Liver (tissue), 10 donors: Measurements from ENCODE around the gene LPGAT1. TPM values are rescaled to one million over a fixed set of nuclear protein-coding genes. Genes with fewer than 3 reads are reported as not detected.
"Not testable (repeated sequence)": the region's sequence is repeated elsewhere in the genome, so short reads cannot be mapped to it uniquely, and the experiment has no call there.

Experiments
- DNase-seq: peaks from one replicate; pipeline ENCODE4 v3.0.0-alpha.2; 2017; ENCODE audit warnings: low spot score
- H3K27ac ChIP-seq, 2 donors: one replicate each; pipeline ENCODE4 v1.7.0; 2013; ENCODE audit warnings: inconsistent platforms in 2 of 2, low read length in 2 of 2, control low read depth in 1 of 2, low read depth in 1 of 2, mild to moderate bottlenecking in 1 of 2
- H3K27me3 ChIP-seq, 4 donors: one replicate each; pipeline versions ENCODE4 v1.6.1 to v1.7.0; 2013; ENCODE audit warnings: low read length in 3 of 4, inconsistent platforms in 1 of 4, mild to moderate bottlenecking in 1 of 4, moderate library complexity in 1 of 4; ENCODE audit not compliant: control insufficient read depth in 4 of 4, insufficient read depth in 4 of 4
- H3K36me3 ChIP-seq, 4 donors: one replicate each; pipeline versions ENCODE4 v1.6.1 to v1.7.0; 2013; ENCODE audit warnings: low read length in 3 of 4, mild to moderate bottlenecking in 3 of 4, low read depth in 1 of 4, moderate library complexity in 1 of 4; ENCODE audit not compliant: control insufficient read depth in 4 of 4, insufficient read depth in 3 of 4
- H3K4me1 ChIP-seq, 4 donors: one replicate each; pipeline versions ENCODE4 v1.6.1 to v1.7.0; 2013; ENCODE audit warnings: low read length in 3 of 4, mild to moderate bottlenecking in 3 of 4, moderate library complexity in 1 of 4; ENCODE audit not compliant: control insufficient read depth in 4 of 4, insufficient read depth in 4 of 4
- H3K4me3 ChIP-seq, 3 donors: one replicate each; pipeline versions ENCODE4 v1.6.1 to v1.7.0; 2013; ENCODE audit warnings: low read length in 3 of 3, control low read depth in 1 of 3, low read depth in 1 of 3, mild to moderate bottlenecking in 1 of 3
- H3K9ac ChIP-seq, 2 donors: one replicate each; pipeline ENCODE4 v1.7.0; 2013; ENCODE audit warnings: low read length in 2 of 2, mild to moderate bottlenecking in 2 of 2, moderate library complexity in 2 of 2, control low read depth in 1 of 2, low read depth in 1 of 2
- H3K9me3 ChIP-seq, 4 donors: one replicate each; pipeline versions ENCODE4 v1.6.1 to v1.7.0; 2013; ENCODE audit warnings: low read length in 3 of 4; ENCODE audit not compliant: control insufficient read depth in 4 of 4
- CTCF ChIP-seq: fragments of 150-350 bp; IDR thresholded peaks from 2 replicates; pipeline ENCODE4 v1.5.1; 2017; ENCODE audit warnings: improper control_type of control experiment, low read depth, low read length; ENCODE audit not compliant: missing input control
- EGR1 ChIP-seq, 2 donors: IDR thresholded peaks; 2 replicates each; pipeline ENCODE4 v1.6.1; 2016 to 2018; ENCODE audit warnings: antibody characterized with exemption in 2 of 2, low read depth in 2 of 2
- HNF4G ChIP-seq: IDR thresholded peaks from 2 replicates; pipeline ENCODE4 v1.6.1; 2016; ENCODE audit warnings: antibody characterized with exemption
- MAX ChIP-seq: IDR thresholded peaks from 2 replicates; pipeline ENCODE4 v1.6.1; 2016; ENCODE audit warnings: antibody characterized with exemption
- RAD21 ChIP-seq, 2 donors: IDR thresholded peaks; 2 replicates each; pipeline ENCODE4 v1.6.1; 2016; ENCODE audit warnings: antibody characterized with exemption in 2 of 2, mild to moderate bottlenecking in 2 of 2
- REST ChIP-seq: IDR thresholded peaks from 2 replicates; pipeline ENCODE4 v1.6.1; 2016; ENCODE audit warnings: antibody characterized with exemption, mild to moderate bottlenecking
- RXRA ChIP-seq, 2 donors: IDR thresholded peaks; 2 replicates each; pipeline ENCODE4 v1.6.1; 2017 to 2018; ENCODE audit warnings: antibody characterized with exemption in 2 of 2, mild to moderate bottlenecking in 1 of 2
- SP1 ChIP-seq: IDR thresholded peaks from 2 replicates; pipeline ENCODE4 v1.6.1; 2018; ENCODE audit warnings: antibody characterized with exemption, mild to moderate bottlenecking
- WGBS: extraction: QIAGEN DNeasy Blood & Tissue Kit; methylation state at CpG from one replicate; pipeline ENCODE4 v1.1.7; 2013; 5-methylcytosine and 5-hydroxymethylcytosine counted together
- polyA plus RNA-seq, 2 donors: library from polyadenylated mRNA; stranded (reverse) in 1 of 2; unstranded in 1 of 2; fragments of 200-250 nt in 1 of 2; fragments of >200 nt in 1 of 2; fragmentation: Nextera tagmentation in 1 of 2; extraction: Ambion mirVana in 1 of 2; gene quantifications; one replicate each; pipeline versions ENCODE4 v1.2.1 to v1.2.3, GENCODE V29; 2013 to 2015
- small RNA-seq: library from RNA; depleted of rRNA; stranded (forward); fragments of <200 nt; gene quantifications from one replicate; pipeline ENCODE3, GENCODE V24; 2014
- total RNA-seq, 2 donors: library from RNA; depleted of rRNA; stranded (reverse); fragments of >200 nt; gene quantifications; one replicate each; pipeline ENCODE4 v1.2.3, GENCODE V29; 2014
- TF ChIP-seq, protein P1 (sequence below): IDR thresholded peaks from 2 replicates; pipeline ENCODE4 v1.6.1; 2016; ENCODE audit warnings: antibody characterized with exemption
- donor health status: healthy.
- donor health status: healthy.
- donor health status: healthy.
- donor health status: healthy.
- donor health status: healthy.

Gene LPGAT1
- total and polyA plus RNA-seq, 4 donors = 11.6 to 53.8 (median 32.2) TPM

GRCh38 chr1:211695135-211695816 lies 135.3 kb downstream of the LPGAT1 start:
- no peak for DNase-seq
- no peaks in the 10 kb centered on the region for H3K9me3 ChIP-seq
- no peaks in the 10 kb centered on the region for H3K27me3 ChIP-seq
- peaks cover 0 to 5% (median 2%) of the 10 kb centered on the region in 4 donors for H3K4me1 ChIP-seq
- H3K9ac ChIP-seq = no peak overlapping the region
- no peak overlapping the region for H3K4me3 ChIP-seq
- TF ChIP-seq MAX = no peak
- no peak for TF ChIP-seq EGR1 (IDR thresholded peaks at IDR 0.05; ENCODE audit: low read depth in 2 of 2)
- no peak for TF ChIP-seq RXRA (IDR thresholded peaks at IDR 0.05)
- TF ChIP-seq SP1 = no peak
- TF ChIP-seq CTCF = no peak
- no peak for TF ChIP-seq RAD21 (IDR thresholded peaks at IDR 0.05)
- TF ChIP-seq HNF4G = no peak
- TF ChIP-seq, protein P1, sequence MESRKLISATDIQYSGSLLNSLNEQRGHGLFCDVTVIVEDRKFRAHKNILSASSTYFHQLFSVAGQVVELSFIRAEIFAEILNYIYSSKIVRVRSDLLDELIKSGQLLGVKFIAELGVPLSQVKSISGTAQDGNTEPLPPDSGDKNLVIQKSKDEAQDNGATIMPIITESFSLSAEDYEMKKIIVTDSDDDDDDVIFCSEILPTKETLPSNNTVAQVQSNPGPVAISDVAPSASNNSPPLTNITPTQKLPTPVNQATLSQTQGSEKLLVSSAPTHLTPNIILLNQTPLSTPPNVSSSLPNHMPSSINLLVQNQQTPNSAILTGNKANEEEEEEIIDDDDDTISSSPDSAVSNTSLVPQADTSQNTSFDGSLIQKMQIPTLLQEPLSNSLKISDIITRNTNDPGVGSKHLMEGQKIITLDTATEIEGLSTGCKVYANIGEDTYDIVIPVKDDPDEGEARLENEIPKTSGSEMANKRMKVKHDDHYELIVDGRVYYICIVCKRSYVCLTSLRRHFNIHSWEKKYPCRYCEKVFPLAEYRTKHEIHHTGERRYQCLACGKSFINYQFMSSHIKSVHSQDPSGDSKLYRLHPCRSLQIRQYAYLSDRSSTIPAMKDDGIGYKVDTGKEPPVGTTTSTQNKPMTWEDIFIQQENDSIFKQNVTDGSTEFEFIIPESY = no peak
- no peak for TF ChIP-seq REST
- WGBS = 71% methylated on average over 10 of the region's 10 CpGs
- no peaks in the 10 kb centered on the region for H3K36me3 ChIP-seq
- H3K27ac ChIP-seq = no peak overlapping the region

GRCh38 chr1:211693911-211694310 lies 136.7 kb downstream of the LPGAT1 start:
- not testable (repeated sequence) for H3K27ac ChIP-seq, H3K9me3 ChIP-seq, H3K9ac ChIP-seq, H3K27me3 ChIP-seq, H3K4me3 ChIP-seq, H3K4me1 ChIP-seq, DNase-seq, H3K36me3 ChIP-seq
- WGBS = 93% methylated on average over 5 of the region's 5 CpGs

Small RNA genes lying within 50 kb of the gene (small RNA-seq; reads per million reads assigned to genes)
- not detected for gene RF00019
- not detected for gene RN7SL344P

Other genes with a start within 250 kb of the LPGAT1 start
- 10 to 100 TPM in 1 of 2 donors, not detected in 1; 25.7 TPM for gene NEK2, start 155.1 kb downstream of the LPGAT1 start, total RNA-seq
- 1 to 10 TPM in 1 of 2 donors, under 1 TPM in 1; 0.29 to 1.3 TPM for gene NEK2, start 155.1 kb downstream of the LPGAT1 start, polyA plus RNA-seq
- gene INTS7, start 204.8 kb upstream of the LPGAT1 start, total RNA-seq = 10 to 100 TPM; 12.9 to 14.4 TPM
- 1 to 10 TPM; 3.9 to 7.5 TPM for gene INTS7, start 204.8 kb upstream of the LPGAT1 start, polyA plus RNA-seq
- gene DTL, start 205.0 kb upstream of the LPGAT1 start, total RNA-seq = 10 to 100 TPM in 1 of 2 donors, under 1 TPM in 1; 0.17 to 17.9 TPM
- 1 to 10 TPM in 1 of 2 donors, under 1 TPM in 1; 0.33 to 1.1 TPM for gene DTL, start 205.0 kb upstream of the LPGAT1 start, polyA plus RNA-seq